HG03108 (cell line): ENCODE data around the gene ANKRD9.

Experiments used
- ATAC-seq: cut with Tn5 transposase; IDR thresholded peaks from one replicate; pipeline ENCODE4 v1.9.1; 2021; ENCODE audit warnings: moderate library complexity; ENCODE audit not compliant: unreplicated experiment

The ANKRD9 gene

GRCh38 chr14:102513899-102514772 lies 4.6 kb upstream of the ANKRD9 start:
- no peak for ATAC-seq

DNA sequence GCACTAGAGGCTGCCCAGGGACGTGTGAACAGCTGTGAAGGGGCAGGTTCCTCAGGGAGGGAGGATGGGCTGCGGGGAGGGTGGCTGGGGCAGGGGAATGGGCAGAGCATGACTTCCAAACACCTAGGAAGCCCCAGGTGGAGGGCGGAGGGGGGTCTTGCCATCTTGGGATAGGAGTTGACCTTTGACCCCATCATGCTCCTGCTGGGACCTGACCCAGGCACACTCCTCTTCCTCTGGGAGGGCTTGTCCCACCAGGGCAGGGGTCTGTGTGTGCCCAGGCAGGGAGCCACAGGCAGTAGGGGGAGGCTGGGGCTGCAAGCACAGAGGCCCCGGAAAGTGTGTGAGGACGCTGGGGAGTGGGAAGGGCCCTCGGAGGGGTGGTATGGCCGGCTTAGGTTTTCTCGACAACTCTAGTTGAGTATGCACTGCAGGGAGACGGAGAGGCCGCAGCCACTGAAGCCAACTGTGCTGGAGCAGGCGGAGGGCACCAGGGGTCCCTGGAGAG lies 3.3 kb upstream of the ANKRD9 start:
- no peak for ATAC-seq

DNA sequence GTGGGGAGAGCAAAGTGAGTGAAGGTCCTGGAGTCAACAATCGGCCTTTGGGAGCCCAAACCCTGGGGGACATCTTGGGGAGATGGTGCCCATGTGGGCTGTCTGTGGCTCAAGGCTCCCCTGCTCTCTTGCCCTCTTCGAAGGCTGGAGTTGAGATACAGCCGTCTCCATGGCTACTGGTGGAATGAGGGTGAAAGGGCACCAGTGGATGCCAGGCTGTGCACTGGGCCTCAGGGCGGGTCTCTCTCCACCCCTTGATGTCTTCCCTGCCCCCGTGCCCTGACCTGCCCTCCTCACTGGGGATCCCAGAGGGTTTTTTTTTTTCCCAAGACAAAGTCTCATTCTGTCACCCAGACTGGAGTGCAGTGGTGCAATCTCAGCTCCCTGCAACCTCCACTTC lies 2.0 kb upstream of the ANKRD9 start:
- no peak for ATAC-seq

GRCh38 chr14:102510616-102511520 lies 1.3 kb upstream of the ANKRD9 start:
- no peak for ATAC-seq

GRCh38 chr14:102508774-102509745 lies 516 bp downstream of the ANKRD9 start:
- no peak for ATAC-seq

DNA sequence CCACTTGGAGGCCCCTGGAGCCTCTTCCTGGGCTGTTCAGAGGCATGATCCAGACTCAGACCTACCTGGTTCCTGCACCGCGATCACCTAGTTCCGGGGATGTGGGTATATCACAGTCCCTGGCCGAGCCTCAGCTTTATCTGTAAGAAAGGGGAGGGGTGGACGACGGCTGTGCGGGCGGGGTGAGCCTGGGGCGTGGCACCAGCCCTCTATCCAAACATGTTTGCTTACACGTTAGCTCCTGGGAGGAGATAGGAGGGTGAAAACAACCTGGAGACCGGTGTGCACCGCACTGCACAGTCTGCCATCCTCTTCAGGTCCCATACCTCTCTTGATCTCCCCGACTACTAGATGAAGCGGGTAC lies 1.2 kb downstream of the ANKRD9 start:
- ATAC-seq, result no peak

DNA sequence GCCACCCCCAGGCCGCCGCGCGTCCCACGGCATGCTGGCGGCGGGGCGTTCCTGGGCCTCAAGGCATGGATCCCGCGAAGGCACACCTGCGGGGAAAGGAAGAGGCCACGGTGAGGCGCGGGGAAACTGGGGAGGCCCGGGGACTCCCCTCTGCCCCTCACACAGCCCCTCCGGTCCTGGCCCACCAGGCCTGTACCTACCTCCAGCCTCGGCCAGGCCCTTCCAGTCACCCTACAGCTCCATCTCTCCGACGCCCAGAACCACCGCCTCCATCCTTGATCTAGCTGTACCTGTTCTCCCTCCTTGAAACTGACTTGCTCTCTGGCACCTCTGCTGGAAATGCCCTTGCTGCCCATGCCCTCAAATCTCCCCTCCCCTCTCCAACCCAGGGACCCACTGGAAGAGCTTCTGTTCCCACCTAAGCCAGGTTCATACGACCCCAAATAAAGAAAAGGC lies 1.7 kb downstream of the ANKRD9 start:
- ATAC-seq, result no peak

DNA sequence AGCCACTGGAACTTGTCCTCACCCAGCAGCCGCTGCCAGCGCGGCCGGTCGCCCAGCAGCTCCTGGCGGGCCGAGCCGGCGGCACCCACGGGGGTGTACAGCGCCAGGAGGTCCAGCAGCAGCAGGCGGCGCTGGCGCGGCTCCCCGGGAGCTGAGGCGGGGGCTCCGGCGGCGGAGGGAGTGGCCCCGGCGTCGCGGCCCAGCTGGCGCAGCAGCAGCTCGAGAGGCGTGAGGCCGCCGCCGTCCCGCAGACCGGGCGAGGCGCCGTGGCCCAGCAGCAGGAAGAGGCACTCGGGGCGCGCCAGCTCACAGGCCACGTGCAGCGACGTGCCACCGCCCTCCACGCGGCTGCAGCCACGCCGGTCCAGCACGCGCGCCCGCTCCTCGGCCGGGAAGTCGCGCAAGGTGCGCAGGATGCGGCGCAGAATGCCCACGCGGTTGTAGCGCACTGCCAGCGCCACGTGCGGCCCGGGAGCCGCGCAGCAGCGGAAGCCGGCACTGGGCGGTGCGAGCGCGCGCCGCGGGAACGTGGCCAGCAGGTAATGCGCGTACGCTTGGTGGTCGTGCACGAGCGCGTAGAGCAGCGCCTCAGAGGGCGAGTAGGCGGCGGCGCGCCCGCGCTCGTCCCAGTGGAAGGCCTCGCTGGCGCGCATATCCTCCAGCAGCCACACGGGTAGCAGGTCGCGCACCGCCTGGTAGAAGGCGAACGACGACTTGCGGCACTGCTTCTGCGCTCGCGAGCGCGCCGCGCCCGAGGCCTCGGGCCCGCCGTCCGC lies 2.3 kb downstream of the ANKRD9 start:
- ATAC-seq, result no peak

DNA sequence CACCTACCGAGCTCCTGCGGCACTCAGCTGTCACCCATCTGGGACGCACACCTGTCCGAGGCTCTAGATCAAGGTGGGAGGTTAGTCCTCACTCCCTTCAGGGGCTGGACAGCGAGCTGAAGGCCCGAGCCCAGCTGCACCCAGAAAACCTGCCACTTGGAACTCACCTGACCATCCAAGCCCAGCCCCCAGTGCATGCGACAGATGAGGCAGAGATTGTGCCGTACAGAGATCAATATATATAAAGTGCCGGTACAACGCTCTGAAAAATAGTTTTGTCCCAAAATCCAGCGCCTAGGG lies 3.0 kb downstream of the ANKRD9 start:
- no peak for ATAC-seq

DNA sequence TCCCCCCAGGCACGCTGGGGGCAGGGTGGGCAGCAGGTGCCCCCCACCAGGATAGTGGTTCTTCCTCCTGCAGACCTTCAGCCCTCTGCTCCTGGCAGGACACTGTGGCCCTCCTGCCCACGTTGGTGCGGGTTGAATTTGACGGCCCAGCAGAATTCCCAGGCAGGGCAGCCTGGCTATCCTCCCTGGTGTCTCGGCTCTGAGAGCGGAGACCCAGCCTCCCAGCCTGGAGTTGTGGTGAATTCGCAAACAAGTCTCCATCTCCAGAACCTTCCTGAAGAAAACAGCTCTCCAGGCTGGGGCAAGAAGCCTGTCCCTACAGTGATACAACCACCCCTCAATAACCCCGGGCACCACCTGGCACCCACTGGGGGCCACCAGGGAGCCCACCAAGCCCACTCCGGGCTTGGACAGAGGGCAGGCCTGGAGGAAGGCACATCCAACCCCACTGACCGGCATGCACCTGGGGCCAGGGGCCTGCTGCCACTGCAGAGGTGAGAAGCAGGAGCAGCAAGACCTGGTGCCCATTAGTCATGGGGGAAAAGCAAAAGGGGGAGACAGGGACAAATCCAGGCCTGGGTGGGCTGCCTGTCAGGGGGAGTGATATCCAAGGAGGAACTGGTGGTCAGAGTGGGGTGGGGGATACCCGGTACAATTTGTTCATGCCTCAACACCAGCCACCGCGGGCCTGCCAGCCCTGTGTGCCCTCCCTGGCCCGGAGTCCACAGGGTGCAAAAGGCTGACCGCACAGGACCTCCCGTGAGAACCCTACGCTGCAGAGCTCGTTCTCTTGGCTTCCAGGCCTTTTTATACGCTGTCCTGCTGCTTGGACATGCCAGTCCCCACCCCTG lies 3.6 kb downstream of the ANKRD9 start:
- ATAC-seq, result no peak

DNA sequence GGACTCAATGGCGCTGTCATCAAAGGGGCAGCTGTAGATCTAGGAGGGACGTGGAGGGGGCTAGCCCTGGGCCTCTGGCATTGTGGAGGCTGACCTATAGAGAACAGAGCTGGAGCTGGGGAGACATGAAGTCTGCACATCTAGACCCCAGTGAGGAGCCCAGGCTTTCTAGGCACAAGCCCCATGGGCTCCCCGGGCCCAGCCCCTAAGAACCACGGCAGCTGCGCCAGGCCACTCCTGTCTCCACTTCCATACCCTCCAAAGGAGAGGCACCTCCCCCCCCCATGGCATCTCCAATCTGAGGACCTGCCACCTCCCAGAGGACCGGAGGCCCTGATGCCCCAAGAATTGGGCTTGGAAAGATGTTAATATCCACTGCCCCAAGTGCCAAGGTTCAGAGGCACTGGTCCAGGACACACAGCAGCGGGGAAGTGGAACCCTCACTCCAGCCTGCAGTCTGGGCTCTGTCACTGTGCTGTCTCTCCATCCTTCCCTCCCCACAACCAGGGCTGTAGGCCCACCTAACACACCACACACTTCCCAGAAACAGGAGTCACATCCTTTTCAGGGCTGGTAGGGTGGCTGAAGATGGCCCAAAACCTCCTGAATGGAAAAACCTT lies 4.5 kb downstream of the ANKRD9 start:
- no peak for ATAC-seq

DNA sequence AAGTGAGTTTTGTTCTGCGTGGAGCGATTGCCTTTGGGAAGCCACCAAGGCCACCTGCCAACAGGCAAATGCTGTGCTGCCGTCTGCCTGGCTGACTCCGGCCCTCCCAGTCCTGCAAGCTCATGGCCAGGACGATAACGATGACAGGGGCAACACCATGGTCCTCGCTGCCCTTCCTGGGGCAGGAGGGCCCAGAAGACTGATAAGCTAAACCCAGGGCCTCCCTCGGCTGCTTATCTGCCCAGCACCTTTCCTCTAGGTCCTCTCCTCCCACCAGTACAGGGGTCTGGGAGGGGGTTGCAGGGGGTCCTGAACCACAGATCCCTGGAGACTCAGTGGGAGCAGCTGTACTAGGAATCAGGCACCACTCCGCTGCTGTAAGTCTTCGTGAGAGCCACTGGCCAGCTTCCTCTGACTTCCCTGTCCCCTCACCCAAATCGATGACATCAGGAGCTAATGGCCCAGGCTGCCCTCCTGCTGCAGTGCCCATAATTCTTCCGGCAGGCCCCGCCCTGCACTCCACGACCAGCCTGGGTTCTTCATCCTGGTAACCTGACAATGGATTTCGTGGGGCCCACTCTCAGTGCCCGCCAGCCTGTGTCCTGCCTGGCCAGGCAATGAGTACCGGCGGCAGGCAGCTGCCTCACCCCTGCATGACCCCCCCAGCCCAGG lies 5.1 kb downstream of the ANKRD9 start:
- ATAC-seq, result no peak

DNA sequence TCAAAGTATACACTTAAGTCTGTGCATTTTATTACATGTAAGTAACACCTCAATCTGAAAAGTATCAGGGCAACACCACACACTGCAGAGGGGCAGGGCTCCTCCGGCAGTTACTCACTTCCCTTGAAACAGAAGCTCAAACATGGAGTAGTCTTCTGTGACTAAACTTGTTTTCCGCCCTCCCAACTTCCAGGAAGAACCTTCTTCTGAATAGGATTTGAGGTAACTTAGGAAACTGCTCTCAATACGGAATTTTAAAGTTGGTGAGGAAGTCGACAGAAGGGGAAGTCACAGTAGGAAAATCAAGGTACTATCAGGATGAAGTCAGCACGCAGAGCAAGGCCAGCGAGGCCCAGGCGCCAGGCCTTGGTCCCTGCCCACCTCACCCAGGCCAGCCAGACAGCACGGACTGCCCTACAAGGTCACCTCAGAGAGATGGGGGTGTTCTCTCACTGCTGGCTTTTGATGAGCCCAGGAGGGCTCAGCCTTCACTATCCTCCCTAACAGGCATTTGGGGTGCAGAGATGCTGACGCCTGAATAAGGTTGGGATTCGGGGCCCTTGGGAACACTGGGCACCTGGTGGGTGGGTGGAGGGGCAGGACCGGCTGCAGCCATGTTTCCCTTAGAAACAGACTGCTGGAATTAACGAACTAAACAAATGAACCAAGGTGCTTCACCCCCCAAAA lies 5.8 kb downstream of the ANKRD9 start:
- no peak for ATAC-seq

DNA sequence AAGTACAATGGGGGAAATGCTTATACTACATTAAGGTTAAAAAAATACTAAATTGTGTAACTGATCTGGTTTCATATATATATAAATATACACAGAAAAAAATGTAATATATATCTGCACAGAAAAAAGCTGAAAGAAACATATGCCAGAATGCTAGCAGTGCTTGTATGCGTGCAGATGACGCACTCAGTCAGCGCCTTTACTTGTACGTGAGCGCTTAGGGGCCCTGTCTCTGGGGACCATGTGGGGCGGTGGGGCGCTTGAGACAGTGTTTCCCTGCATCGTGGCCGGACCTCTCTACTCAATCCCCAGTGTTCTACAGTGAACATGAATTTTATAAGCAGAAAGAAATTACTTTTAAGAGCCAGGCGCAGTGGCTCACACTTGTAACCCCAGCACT lies 7.0 kb downstream of the ANKRD9 start:
- ATAC-seq, result no peak

- ATAC-seq, result no peak
These were observed 7.7 kb downstream of the ANKRD9 start for GRCh38 chr14:102501751-102502315.

- no peak for ATAC-seq
These were observed 8.9 kb downstream of the ANKRD9 start for GRCh38 chr14:102500713-102501112.

GRCh38 chr14:102500158-102500662 lies 9.4 kb downstream of the ANKRD9 start:
- no peak for ATAC-seq
